Measurements from ENCODE around the gene PTPRJ.

Gene PTPRJ

DNA sequence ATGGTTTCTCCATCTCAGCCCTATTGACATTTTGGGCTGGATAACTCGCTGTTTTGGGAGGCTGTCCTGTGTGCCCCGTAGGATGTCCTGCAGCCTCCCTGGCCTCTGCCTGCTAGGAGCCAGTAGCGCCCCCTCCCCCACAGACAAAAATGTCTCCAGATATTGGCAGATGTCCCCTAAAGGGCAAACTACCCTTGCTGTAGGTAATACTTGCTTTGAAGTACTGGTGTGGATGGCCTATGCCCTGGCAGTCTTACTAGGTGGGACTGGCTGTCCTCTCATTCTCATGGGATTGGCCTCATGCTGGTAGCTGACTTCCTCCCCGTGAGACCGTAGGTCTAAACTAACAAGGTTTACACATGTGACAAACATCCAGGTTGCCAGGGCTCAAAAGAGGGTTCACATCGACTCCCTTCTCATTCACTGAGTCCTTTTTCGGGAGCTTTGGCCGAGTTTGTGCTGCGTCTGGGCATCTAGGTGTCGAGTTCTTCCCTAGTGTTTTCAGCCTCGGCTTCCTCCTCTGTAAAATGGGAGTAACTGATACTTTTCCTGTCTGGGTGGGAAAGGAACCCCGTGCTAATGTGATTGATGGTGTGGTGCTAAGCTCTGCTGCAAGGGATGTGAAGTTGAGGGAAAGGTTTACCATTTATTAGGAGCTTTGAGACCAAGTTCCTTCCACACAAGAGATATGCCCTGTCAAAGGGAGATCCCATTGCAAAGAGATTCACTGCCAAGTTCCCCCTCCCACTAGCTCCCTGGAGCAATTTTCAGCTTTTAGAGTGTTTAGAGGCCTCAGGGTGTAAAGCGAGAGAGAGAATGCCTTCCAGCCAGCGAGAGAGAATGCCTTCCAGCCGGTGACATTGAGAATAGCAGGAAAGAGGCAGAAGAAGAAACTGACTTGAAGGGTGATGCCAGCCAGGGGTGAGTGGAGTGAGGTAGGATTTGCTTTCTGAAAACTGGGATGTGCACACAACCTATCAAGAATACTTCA is 17.0 kb downstream of the PTPRJ start:
- DNase-seq: no peak

- DNase-seq: no peak
These were observed 18.0 kb downstream of the PTPRJ start for GRCh38 chr11:47998345-47998732.

- no peak for DNase-seq
These were observed 18.5 kb downstream of the PTPRJ start for GRCh38 chr11:47998733-47999359.

DNA sequence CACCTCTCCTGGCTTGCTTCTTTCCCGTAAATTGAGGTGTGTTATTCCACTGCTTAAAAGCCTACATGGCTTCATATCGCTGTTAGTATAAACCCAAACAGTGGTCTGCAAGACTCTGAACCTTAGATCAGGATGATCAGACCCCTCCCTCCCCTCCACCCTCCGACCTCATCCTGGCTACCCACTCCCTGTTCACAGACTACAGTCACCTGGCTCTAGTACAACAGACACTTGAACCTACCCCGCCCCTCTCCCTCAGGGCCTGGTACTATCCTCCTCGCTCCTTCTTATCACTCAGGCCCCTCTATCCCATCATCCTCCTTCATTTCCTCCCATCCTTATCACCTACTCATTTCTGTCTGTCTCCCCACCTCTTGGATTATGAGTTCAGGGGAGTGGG is 20.1 kb downstream of the PTPRJ start:
- DNase-seq: no peak

GRCh38 chr11:48001438-48002021 is 21.2 kb downstream of the PTPRJ start:
- peak; percentile 76 for DNase-seq

GRCh38 chr11:48002561-48002960 is 22.2 kb downstream of the PTPRJ start:
- no peak for DNase-seq

DNA sequence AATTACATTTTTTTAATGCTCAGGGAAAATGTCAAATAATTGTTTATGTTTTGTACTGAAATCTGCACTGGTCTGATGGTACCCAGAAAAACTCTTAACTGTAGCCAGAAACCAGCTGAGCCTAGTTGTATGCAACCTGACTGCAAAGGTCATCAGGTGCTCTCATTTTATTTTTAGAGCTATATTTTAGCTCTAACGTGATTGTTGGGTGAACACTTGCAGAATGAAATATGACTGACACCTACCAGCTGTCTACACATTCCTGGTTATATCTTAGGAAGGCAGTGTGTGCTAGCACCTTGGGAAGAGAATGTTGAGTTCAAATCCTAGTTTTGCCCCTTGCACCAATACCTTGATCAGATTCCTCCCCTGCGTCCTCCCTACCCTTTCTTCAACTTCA is 23.6 kb downstream of the PTPRJ start:
- DNase-seq: no peak

- DNase-seq: no peak
These were observed 24.1 kb downstream of the PTPRJ start for GRCh38 chr11:48004456-48004855.

DNA sequence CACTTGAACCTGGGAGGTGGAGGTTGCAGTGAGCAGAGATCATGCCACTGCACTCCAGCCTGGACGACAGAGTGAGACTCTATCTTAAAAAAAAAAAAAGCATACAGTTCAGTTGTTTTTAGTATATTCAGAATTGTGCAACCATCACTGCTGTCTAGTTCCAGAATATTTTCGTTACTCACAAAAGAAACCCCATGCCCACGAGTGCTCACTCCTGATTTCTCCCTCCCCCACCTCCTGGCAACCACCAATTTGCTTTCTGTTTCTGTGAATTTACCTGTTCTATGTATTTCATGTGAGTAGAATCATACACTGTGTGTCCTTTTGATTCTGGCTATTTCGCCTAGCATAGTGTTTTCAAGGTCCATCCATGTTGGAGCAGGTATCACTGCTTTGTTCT is 24.8 kb downstream of the PTPRJ start:
- DNase-seq: no peak

- DNase-seq: no peak
These were observed 25.5 kb downstream of the PTPRJ start for GRCh38 chr11:48005831-48006270.

GRCh38 chr11:48006301-48006992 is 26.1 kb downstream of the PTPRJ start:
- DNase-seq: no peak

- DNase-seq: no peak
These were observed 27.3 kb downstream of the PTPRJ start for GRCh38 chr11:48007677-48008076.

GRCh38 chr11:48008951-48009270 is 28.6 kb downstream of the PTPRJ start:
- no peak for DNase-seq

GRCh38 chr11:48011102-48011797 is 30.9 kb downstream of the PTPRJ start:
- DNase-seq: no peak

DNA sequence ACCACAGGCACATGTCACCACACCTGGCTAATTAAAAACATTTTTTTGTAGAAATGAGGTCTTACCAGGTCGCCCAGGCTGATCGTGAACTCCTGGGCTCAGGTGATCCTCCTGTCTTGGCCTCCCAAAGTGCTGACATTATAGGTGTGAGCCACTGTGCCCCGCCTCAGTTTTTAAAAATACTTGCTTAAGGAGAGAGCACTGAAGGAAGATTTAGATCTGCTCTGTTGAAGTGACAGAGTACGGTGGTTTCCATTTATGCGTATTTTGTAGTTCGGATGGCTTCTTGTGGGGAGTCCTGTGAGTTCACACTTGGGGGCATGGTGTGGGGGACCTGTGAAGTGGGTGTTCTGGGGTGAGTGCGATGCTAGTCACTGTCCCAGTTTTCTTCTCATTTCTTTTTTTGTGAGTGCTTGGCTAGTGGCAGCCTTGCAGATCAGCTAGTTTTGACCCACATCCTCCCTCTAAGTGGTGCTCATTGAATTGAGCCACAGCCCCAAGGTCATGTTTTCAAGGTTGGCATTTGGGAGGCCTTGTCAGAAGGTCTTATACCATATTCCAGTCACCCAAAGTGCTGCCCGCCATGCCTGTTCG is 31.5 kb downstream of the PTPRJ start:
- peak; percentile 73 for DNase-seq

- DNase-seq: peak; percentile 64
These were observed 33.0 kb downstream of the PTPRJ start for GRCh38 chr11:48013269-48013901.

DNA sequence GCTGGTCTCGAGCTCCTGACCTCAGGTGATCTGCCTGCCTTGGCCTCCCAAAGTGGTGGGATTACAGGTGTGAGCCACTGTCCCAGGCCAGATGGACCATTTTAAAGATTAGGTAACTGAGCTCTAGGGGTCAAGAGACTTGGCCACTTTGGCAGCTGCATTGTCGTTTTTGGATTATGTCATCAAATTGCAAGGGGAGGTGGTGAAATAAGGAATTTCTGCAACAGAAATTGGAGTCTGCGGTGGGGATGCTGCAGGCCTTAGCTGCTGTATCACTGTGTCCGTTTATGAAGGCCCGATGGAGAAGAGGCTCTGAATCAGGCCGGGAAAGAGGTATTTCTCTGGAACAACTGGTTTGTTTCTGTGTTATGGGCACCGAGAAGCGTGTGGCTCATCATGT is 34.6 kb downstream of the PTPRJ start:
- no peak for DNase-seq

DNA sequence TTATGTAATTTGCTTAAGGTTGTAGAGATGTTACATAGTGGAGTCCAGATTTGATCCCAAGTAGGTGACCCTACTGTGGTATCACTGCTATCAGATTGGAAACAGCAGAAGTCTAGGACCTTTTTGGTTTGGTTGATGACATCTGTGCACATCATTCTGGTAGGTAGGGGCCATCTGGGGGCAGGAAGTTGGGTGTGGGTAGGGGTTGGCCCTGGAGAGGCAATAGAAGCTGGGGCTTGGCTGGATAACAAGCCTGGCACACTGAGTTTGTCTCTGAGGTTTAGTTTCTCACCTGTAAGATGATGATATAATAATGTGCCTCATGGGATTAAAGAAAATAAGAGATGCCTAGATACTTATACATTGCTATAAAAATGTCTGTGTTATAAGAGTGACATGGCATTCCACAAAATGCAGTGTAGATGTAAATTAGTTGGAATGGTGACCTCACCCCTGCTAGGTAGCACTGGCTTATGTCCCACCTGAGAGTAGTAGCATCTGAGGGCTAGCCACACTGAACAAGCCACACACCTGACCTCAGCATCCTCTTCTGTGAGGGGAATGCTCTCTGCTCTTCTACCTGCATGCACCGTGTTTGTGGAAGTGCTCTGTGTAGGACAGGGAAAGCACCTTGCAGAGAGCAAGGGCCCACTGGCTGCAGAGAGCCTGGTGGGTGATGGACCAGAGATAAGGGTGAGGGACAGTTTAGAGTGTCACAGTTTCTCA is 36.9 kb downstream of the PTPRJ start:
- no peak for DNase-seq

DNA sequence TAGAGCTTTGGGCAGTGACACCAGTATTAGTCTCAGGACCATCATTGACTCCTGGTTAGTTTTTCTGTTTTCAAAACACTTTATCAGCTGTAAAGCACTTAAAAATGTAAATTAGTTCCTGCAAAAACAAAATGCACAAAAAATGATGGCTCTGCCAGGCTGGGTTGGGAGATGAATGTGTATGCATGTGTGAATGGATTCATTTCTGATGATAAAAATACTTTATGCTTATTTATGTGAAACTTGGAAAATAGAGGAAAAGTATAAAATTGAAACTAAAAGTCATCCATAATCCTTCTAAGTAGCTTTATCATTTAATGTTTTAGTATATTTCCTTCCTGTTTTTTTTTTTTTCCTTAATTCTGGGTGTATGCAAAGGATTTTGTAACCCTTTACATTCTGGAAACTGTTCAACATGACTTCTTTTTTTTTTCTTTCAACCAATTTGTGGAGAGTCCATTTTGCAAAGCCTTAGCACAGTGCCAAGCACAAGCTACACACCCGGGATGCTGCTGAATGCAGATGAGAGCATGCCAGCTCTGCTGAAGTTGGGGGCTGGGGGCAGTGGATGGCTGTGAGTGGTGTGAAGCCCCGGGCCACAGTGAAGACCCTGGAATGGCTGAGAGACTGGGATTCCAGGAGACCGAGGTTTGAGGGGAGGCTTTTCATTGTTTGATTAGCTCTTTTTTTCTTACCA is 37.6 kb downstream of the PTPRJ start:
- no peak for DNase-seq

DNA sequence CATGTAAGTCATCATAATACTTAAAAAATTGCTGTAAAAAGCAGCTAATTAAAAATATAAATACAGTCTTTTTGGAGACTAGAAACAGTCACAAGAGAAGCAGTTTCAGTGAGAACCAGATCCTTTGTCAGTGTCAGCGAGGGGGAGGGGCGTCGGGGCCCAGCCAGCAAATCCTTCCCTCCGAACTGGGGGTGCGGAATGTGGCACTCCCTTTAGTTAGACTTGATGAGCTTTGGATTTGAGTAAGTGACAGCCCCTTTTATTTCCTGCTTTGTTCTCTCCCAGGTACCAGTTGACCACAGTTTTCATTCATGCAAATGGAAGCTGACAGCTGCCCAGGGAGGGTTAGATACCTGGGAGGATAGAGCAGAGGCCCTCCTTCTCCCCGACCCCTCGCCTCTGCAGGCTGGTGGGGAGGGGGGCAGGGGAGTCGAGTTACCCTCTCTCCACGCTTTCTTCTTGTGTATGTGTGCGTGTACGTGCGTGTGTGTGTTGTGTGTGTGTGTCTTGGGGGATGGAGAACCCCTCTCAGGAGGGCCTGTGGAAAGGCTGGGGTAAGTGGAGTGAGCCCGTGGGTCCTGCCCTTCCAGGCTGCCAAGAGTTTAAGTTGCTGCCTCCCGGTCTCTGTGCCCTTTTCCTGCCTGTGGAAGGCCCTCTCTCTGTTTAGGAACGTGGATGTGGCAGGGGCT is 38.3 kb downstream of the PTPRJ start:
- no peak for DNase-seq
